GM13977 (cell line): ENCODE results near the gene IL1RAPL2.

Source experiments
- DNase-seq: peaks from one replicate; pipeline ENCODE4 v3.0.0; 2012; ENCODE audit warnings: low spot score
- CTCF ChIP-seq: IDR thresholded peaks from 2 replicates; pipeline ENCODE4 v1.5.1; 2012; ENCODE audit warnings: mild to moderate bottlenecking, control low read depth; ENCODE audit not compliant: insufficient read depth; ENCODE audit errors: extremely low read depth, missing control alignments
- in situ Hi-C: fragments of 300-500 bp; cut with MboI; formaldehyde crosslinking; loops from one replicate; pipeline ENCODE4 v1.12.0; 2022; ENCODE audit warnings: low sequenced_read_pairs, low pct_unique_long_range_greater_than_20kb, mixed read lengths, inconsistent platforms; ENCODE audit not compliant: unreplicated experiment

Gene IL1RAPL2

DNA sequence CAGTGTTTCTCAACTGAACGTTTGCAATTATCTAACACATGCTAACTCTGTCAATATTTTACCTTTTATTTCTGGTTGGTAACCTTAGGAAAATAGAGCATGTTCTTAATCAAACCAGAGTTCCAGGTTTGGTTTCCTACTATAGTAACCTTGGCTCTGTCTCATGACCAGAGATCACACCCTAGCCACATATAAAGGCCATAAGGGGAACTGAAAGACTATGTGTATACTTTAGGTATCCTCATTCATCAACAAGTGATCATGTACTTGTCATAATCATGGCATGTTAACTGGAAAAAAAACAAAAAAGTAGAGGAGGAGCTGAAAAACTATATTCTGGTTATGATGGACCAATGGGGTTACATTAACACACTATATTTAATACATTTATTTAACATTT, 352.1 kb downstream of the IL1RAPL2 start:
- DNase-seq = no peak
- no peak for TF ChIP-seq CTCF
- in situ Hi-C loops = no loop called here

DNA sequence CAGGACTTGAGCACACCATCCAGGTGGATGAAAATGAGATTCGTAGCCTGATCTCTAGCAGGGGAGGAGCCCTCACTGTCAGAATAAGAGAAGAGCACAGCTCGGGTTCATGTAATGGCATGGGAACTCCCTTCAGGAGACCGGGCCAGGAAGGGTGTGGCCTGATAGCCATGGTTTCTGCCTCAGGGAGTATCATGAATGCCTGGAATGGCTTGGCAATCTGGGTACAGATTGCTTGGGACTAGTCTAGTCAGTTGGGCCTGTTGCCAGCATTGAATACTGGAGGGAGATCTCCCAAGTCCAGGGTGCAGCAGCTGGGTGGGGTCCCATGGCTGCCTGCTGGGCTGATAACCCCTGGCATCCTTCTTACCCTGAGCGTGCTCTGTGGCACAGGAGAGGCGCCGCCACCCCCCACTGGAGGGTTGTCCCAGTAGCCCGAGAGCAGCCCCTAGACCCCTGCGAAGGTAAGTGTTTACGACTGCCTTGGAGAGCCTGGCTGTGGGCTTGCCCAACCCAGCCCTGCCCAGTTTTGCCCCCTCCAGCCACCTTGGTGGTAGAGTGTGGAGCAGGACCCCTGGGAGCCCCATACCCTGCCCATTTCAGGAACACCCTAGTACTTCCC, 355.7 kb downstream of the IL1RAPL2 start:
- TF ChIP-seq CTCF = no peak
- in situ Hi-C loops = no loop called here
- DNase-seq = no peak

- peak; percentile 75 for DNase-seq
- TF ChIP-seq CTCF = peak; percentile 99
- in situ Hi-C loops = no loop called here
These were observed 356.2 kb downstream of the IL1RAPL2 start for GRCh38 chrX:104922206-104922621.

DNA sequence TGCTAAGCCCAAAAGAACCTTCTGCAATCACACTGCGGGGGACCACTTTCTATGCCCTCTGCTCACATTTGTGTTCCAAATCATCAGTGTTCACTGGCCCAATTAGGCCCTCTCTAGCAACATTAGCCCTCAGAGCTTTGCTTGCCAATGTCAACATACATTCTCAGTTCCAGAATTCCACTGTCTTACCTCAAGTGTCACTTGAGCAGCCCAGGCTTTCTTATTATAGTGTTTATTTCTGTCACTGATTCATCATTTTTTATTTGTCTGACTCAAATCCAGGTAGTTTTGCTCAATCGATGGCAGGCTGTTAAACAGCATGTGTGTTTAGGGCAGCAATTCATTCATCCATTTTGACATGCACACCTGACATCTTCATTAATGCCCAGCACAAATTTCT, 363.3 kb downstream of the IL1RAPL2 start:
- no peak for DNase-seq
- TF ChIP-seq CTCF = no peak
- in situ Hi-C loops = no loop called here

DNA sequence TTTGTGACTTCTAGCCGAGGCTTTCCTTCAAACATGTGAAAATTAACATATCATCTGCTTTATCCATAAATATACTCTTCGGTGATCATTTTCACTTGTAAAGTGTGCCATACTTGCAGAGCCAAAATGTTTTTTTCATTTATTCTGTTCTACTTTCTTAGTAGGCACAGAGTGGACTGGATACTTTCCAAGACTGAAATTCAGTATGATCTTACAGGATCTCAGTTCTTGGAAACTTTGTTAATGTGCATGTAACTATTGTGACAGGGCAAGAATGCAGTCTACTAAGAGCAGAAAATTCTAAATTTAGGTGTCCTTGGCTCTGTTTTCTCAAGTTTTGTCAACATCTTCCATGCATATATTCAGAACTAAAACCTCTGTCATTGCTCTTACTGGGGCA, 369.6 kb downstream of the IL1RAPL2 start:
- DNase-seq = no peak
- in situ Hi-C loops = no loop called here
- TF ChIP-seq CTCF = no peak

GRCh38 chrX:104953251-104953650, 387.3 kb downstream of the IL1RAPL2 start:
- no peak for DNase-seq
- in situ Hi-C loops = no loop called here
- TF ChIP-seq CTCF = no peak
